PC-9 (cell line): Measurements from ENCODE around the gene AKT1S1. TPM values are rescaled to one million over a fixed set of nuclear protein-coding genes. Genes with fewer than 3 reads are reported as not detected.

Experiments
- BruUV-seq: library from RNA; stranded (reverse); fragments of 400-500 nt; replicated peaks from 2 replicates; lab custom pipeline; 2021; lab: Mats Ljungman, UMichigan
- CTCF ChIA-PET: fragments of 300-600 bp; sonication (Branson Sonifier 250); formaldehyde crosslinking; loops from one replicate; lab custom pipeline; 2022; ENCODE audit warnings: antibody characterized with exemption; lab: Charles Lee
- POLR2A ChIA-PET: fragments of 300-600 bp; sonication (Branson Sonifier 250); formaldehyde crosslinking; loops from one replicate; lab custom pipeline; 2022; ENCODE audit warnings: antibody characterized with exemption; ENCODE audit not compliant: unreplicated experiment; lab: Charles Lee
- DNase-seq, 2 experiments: peaks; one replicate each; pipeline versions ENCODE4 v3.0.0 to v3.0.0-alpha.2; 2015 to 2022; ENCODE audit warnings: mixed read lengths in 1 of 2
- H2AFZ ChIP-seq: fragments of 200-600 bp; sonication (generic); 2 replicates; pipeline ENCODE4 v1.8.1; 2017; ENCODE audit warnings: antibody characterized with exemption
- H3F3A ChIP-seq: fragments of 200-600 bp; sonication (generic); 2 replicates; pipeline ENCODE4 v1.8.1; 2017; ENCODE audit warnings: antibody characterized with exemption, mild to moderate bottlenecking, low read depth; ENCODE audit not compliant: insufficient read depth
- H3K27ac ChIP-seq: fragments of 200-600 bp; sonication (generic); 2 replicates; pipeline ENCODE4 v1.6.1; 2016; ENCODE audit warnings: mixed run types
- H3K27me3 ChIP-seq: fragments of 200-600 bp; sonication (generic); 2 replicates; pipeline ENCODE4 v1.6.1; 2016; ENCODE audit warnings: low read depth, mixed run types; ENCODE audit not compliant: insufficient read depth
- H3K36me3 ChIP-seq: fragments of 200-600 bp; sonication (generic); 2 replicates; pipeline ENCODE4 v1.6.1; 2016; ENCODE audit warnings: low read depth, mixed run types
- H3K4me1 ChIP-seq: fragments of 200-600 bp; sonication (generic); replicated peaks from 2 replicates; pipeline ENCODE4 v1.6.1; 2016; ENCODE audit warnings: mixed run types; ENCODE audit not compliant: insufficient read depth
- H3K4me2 ChIP-seq: fragments of 200-600 bp; sonication (generic); 2 replicates; pipeline ENCODE4 v1.6.1; 2017; ENCODE audit warnings: mixed run types
- H3K4me3 ChIP-seq: fragments of 200-600 bp; sonication (generic); 2 replicates; pipeline ENCODE4 v1.6.1; 2016; ENCODE audit warnings: mixed run types
- H3K79me2 ChIP-seq: fragments of 200-600 bp; sonication (generic); 2 replicates; pipeline ENCODE4 v1.6.1; 2017; ENCODE audit warnings: low read depth, mixed run types
- H3K9me2 ChIP-seq: fragments of 200-600 bp; sonication (generic); 2 replicates; pipeline ENCODE4 v1.8.1; 2017; ENCODE audit warnings: mild to moderate bottlenecking; ENCODE audit not compliant: insufficient read depth
- H3K9me3 ChIP-seq: fragments of 200-600 bp; sonication (generic); 2 replicates; pipeline ENCODE4 v1.8.1; 2016; ENCODE audit warnings: low read depth; ENCODE audit not compliant: insufficient read depth
- H4K20me1 ChIP-seq: fragments of 200-600 bp; sonication (generic); 2 replicates; pipeline ENCODE4 v1.8.1; 2017; ENCODE audit not compliant: insufficient read depth
- EZH2 ChIP-seq: fragments of 200-600 bp; sonication (generic); IDR thresholded peaks from 2 replicates; pipeline ENCODE4 v1.8.0; 2017; ENCODE audit warnings: antibody characterized with exemption, low read depth
- intact Hi-C: fragments of 100-400 bp; cut with micrococcal nuclease; formaldehyde crosslinking; loops from one replicate; pipeline ENCODE4 v1.10.0; 2022; ENCODE audit not compliant: unreplicated experiment
- total RNA-seq: library from RNA; stranded (reverse); gene quantifications from 2 replicates; pipeline ENCODE4 v1.2.3, GENCODE V29; 2021
- TF ChIP-seq, protein P1 (sequence below): fragments of 200-600 bp; sonication (generic); conservative IDR thresholded peaks from 2 replicates; pipeline ENCODE4 v1.6.1; 2017; ENCODE audit warnings: mixed run types, antibody characterized with exemption, mild to moderate bottlenecking, moderate library complexity

The AKT1S1 gene
- total RNA-seq, 1 experiment from 2014 or later = 143 TPM

DNA sequence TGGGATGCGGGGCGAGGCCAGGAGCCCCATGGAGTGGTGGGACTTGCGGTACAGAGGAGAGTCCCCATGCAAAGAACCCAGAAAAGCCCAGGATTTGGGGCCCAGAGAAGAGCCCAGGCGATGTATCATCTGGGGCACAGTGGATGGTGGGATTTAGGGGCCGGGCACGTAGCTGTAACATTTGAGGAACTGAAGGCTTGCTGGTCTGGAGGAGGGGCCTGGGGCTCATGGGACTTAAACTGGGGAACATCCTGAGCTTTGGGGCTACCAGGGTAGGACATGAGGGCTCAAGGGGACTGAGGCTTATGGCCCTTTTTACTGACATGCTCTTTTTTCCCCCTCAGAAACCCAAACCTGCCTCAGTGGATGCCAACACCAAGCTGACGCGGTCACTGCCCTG is 45.6 kb downstream of the AKT1S1 start:
- no peak for DNase-seq
- Histone ChIP-seq H3K27me3 (no peaks in the 10 kb centered on the region), H4K20me1 (peaks cover 26% of the 10 kb centered on the region), H3F3A (no peaks in the 10 kb centered on the region), H3K4me1 (no peaks in the 10 kb centered on the region), H3K4me2 (no peak overlapping the region), H3K36me3 (0 out of 2 replicates have a peak, but pooled peaks cover 5% of the 10 kb centered on the region), H3K79me2 (no peaks in the 10 kb centered on the region), H2AFZ (no peak overlapping the region), H3K27ac (no peak overlapping the region), H3K9me2 (no peaks in the 10 kb centered on the region), H3K9me3 (no peaks in the 10 kb centered on the region), H3K4me3 (no peak overlapping the region)
- no TSS peak for BruUV-seq
- TF ChIP-seq, protein P1, sequence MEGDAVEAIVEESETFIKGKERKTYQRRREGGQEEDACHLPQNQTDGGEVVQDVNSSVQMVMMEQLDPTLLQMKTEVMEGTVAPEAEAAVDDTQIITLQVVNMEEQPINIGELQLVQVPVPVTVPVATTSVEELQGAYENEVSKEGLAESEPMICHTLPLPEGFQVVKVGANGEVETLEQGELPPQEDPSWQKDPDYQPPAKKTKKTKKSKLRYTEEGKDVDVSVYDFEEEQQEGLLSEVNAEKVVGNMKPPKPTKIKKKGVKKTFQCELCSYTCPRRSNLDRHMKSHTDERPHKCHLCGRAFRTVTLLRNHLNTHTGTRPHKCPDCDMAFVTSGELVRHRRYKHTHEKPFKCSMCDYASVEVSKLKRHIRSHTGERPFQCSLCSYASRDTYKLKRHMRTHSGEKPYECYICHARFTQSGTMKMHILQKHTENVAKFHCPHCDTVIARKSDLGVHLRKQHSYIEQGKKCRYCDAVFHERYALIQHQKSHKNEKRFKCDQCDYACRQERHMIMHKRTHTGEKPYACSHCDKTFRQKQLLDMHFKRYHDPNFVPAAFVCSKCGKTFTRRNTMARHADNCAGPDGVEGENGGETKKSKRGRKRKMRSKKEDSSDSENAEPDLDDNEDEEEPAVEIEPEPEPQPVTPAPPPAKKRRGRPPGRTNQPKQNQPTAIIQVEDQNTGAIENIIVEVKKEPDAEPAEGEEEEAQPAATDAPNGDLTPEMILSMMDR = no peak
- TF ChIP-seq EZH2 = no peak
- intact Hi-C loops = no loop called here
- ChIA-PET POLR2A (no interaction called here), CTCF (no interaction called here)

DNA sequence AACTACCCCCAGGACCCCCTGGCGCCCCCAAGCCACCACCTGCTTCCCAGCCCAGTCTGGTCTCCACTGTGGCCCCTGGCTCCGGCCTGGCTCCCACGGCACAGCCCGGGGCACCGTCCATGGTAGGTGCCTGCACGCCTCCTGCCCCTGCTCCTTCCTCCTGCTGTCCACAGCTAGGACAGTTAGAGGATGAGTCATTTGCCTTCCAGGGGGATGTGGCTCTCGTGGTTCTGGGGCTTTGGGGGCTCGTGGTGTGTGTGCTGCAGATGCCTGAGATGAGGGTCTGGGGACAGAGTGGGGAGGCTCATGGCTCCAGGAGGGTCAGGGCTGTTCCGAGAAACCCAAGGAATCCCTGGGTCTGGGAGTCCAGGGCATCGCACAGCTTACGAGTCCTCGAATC is 46.4 kb downstream of the AKT1S1 start:
- no peak overlapping the region for H3K4me2 ChIP-seq
- H3K9me3 ChIP-seq = no peaks in the 10 kb centered on the region
- H3K27ac ChIP-seq = no peak overlapping the region
- ChIA-PET CTCF (no interaction called here), POLR2A (no interaction called here)
- no TSS peak for BruUV-seq
- H3K4me3 ChIP-seq = no peak overlapping the region
- no peaks in the 10 kb centered on the region for H3K9me2 ChIP-seq
- H3K36me3 ChIP-seq = 0 out of 2 replicates have a peak, but pooled peaks cover 5% of the 10 kb centered on the region
- H2AFZ ChIP-seq = no peak overlapping the region
- intact Hi-C loops = no loop called here
- TF ChIP-seq, protein P1 = no peak
- TF ChIP-seq EZH2 = no peak
- peaks cover 2% of the 10 kb centered on the region; the same call in 1 of the 2 replicates for H3K79me2 ChIP-seq
- H3K4me1 ChIP-seq = no peaks in the 10 kb centered on the region
- H3F3A ChIP-seq = no peaks in the 10 kb centered on the region
- no peak for DNase-seq
- peaks cover 34% of the 10 kb centered on the region for H4K20me1 ChIP-seq
- no peaks in the 10 kb centered on the region for H3K27me3 ChIP-seq

DNA sequence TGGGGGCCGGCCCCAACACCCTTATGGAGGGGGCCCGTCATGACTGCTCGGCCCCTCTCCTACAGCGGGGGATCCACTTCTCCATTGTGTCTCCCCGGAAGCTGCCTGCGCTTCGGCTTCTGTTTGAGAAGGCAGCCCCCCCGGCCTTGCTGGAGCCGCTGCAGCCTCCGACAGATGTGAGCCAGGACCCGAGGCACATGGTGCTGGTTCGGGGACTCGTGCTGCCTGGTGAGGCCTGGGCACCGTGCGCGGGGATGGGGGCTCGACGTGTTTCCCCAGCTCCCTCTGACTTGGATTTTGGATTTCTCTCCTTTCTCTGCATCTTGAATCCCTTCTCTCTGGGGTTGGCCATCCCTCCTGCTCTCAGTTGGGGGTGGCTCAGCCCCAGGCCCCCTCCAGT is 47.4 kb downstream of the AKT1S1 start:
- H3K36me3 ChIP-seq = 0 out of 2 replicates have a peak, but pooled peaks cover 5% of the 10 kb centered on the region
- H3K27ac ChIP-seq = no peak overlapping the region
- H3F3A ChIP-seq = no peaks in the 10 kb centered on the region
- BruUV-seq = no TSS peak
- no peak overlapping the region for H3K4me3 ChIP-seq
- H3K9me2 ChIP-seq = no peaks in the 10 kb centered on the region
- DNase-seq = no peak
- H3K79me2 ChIP-seq = peaks cover 6% of the 10 kb centered on the region; the same call in 1 of the 2 replicates
- no peak overlapping the region for H3K4me2 ChIP-seq
- ChIA-PET CTCF (no interaction called here), POLR2A (no interaction called here)
- no peaks in the 10 kb centered on the region for H3K9me3 ChIP-seq
- intact Hi-C loops = no loop called here
- no peaks in the 10 kb centered on the region for H3K27me3 ChIP-seq
- no peaks in the 10 kb centered on the region for H3K4me1 ChIP-seq
- TF ChIP-seq EZH2 = no peak
- TF ChIP-seq, protein P1 = no peak
- peaks cover 35% of the 10 kb centered on the region for H4K20me1 ChIP-seq
- H2AFZ ChIP-seq = no peak overlapping the region
